Mucosa of descending colon (tissue), 3 donors: ENCODE results near the gene IL12B. TPM values are rescaled to one million over a fixed set of nuclear protein-coding genes. Genes with fewer than 3 reads are reported as not detected.

Experiments
- ATAC-seq: fragments of 200-7000 bp; cut with Tn5 transposase; one replicate; pipeline ENCODE4 v1.9.1; 2020; ENCODE audit warnings: mild to moderate bottlenecking, moderate library complexity
- DNase-seq, 3 donors: peaks; one replicate each; pipeline ENCODE4 v3.0.0-alpha.2; 2020
- H3K36me3 ChIP-seq: fragments of 200-600 bp; one replicate; pipeline ENCODE4 v1.8.0; 2021; ENCODE audit warnings: low read depth, mild to moderate bottlenecking
- H3K4me1 ChIP-seq: fragments of 200-600 bp; one replicate; pipeline ENCODE4 v1.8.0; 2021; ENCODE audit warnings: low read depth, mild to moderate bottlenecking
- H3K4me3 ChIP-seq: fragments of 200-600 bp; one replicate; pipeline ENCODE4 v1.8.0; 2021; ENCODE audit warnings: mild to moderate bottlenecking
- H3K9me3 ChIP-seq: fragments of 200-600 bp; one replicate; pipeline ENCODE4 v1.8.0; 2021; ENCODE audit warnings: mild to moderate bottlenecking
- CTCF ChIP-seq: fragments of 200-600 bp; IDR thresholded peaks from one replicate; pipeline ENCODE4 v1.8.0; 2022; ENCODE audit warnings: antibody characterized with exemption, mild to moderate bottlenecking
- intact Hi-C, 2 donors: fragments of 100-400 bp; cut with DNase I in 1 of 2; cut with micrococcal nuclease in 1 of 2; formaldehyde crosslinking; loops; one replicate each; pipeline versions ENCODE4 v1.11.0 to v1.11.1; 2022; cut with DNase I, micrococcal nuclease
- total RNA-seq, 3 donors: library from RNA; stranded (reverse); fragmentation: NEBNext Ultra II Directional in 2 of 3; extraction: Animal tissue kit (Norgen Biotek cat#: 25700) in 2 of 3; gene quantifications; one replicate each; pipeline versions ENCODE4 v1.2.1 to v1.2.4, GENCODE V29; 2021 to 2023
- donor health status: DM: no; HTN: no; CAD: no; lungs with moderate emphysema.
- donor health status: DM: no; HTN: no; CAD: no.
- donor health status: DM: no; HTN: yes; CAD: no.

The IL12B gene
- total RNA-seq, 3 donors from 2014 or later: not detected

- Histone ChIP-seq H3K36me3 (no peaks in the 10 kb centered on the region), H3K4me3 (no peak overlapping the region), H3K9me3 (no peaks in the 10 kb centered on the region), H3K4me1 (no peaks in the 10 kb centered on the region)
- intact Hi-C loops: no loop called here
- TF ChIP-seq CTCF: no peak
- DNase-seq (no peak), ATAC-seq (no peak)
These were observed 5.3 kb downstream of the IL12B start for GRCh38 chr5:159324986-159325385.

DNA sequence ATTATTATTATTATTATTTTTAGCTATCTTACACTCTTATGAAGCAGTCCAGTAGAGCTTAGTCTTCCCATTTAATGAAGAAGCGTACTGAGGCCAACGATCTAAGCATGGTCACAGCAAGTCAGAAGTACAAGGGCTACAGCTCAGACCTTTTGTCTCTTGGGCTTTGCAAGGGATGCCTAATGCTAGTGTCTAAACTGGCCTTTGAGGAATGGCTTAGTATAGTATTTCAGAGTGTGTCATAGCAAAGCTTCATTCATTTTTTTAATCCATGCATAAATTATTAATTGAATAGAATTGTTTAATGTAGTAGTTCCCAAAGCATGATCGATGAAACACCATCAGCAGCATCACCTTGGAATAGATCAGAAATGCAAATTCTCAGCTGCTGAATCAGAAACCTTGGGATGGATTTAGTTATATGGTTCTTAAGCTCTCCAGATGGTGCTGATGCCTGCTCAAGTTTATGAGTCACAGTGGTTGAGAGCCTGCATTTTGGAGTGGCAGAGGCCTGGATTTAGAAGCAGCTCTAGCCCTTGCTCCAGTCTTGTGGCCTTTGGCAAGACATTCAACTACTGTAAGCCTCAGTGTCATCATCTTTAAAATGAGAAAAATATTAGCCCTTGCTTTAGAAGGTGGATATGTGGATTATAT, 6.1 kb downstream of the IL12B start:
- Histone ChIP-seq H3K9me3 (no peaks in the 10 kb centered on the region), H3K4me3 (no peak overlapping the region), H3K36me3 (no peaks in the 10 kb centered on the region), H3K4me1 (no peaks in the 10 kb centered on the region)
- intact Hi-C loops: no loop called here
- no peak for ATAC-seq
- TF ChIP-seq CTCF: no peak
- no peak for DNase-seq

DNA sequence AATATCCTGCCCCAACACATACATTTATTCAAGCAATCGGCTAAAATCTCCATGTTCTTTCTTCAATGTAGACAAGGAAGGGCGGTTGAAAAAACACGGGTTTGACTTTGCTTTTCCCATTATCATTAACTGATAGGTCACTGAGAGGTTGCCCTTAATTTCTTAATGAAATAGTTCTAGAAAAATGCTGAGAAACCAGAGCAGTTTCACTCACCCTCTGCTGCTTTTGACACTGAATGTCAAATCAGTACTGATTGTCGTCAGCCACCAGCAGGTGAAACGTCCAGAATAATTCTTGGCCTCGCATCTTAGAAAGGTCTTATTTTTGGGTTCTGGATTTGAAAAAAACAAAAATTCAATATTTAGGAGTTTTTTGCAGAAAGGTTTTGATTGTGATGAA, 8.1 kb downstream of the IL12B start:
- H3K36me3 ChIP-seq: no peaks in the 10 kb centered on the region
- ATAC-seq (no peak), DNase-seq (no peak)
- no peak overlapping the region for H3K4me3 ChIP-seq
- intact Hi-C loops: no loop called here
- H3K9me3 ChIP-seq: no peaks in the 10 kb centered on the region
- H3K4me1 ChIP-seq: no peaks in the 10 kb centered on the region
- TF ChIP-seq CTCF: no peak

GRCh38 chr5:159319832-159320231, 10.5 kb downstream of the IL12B start:
- no peak for TF ChIP-seq CTCF
- intact Hi-C loops: loop anchor here in 1 of 2 donors (10.0 kb wide), 1 partner anchor 165 kb away; no protein-coding TSS in a partner anchor
- no peak for DNase-seq
- no peak for ATAC-seq
- Histone ChIP-seq H3K4me3 (no peak overlapping the region), H3K4me1 (no peaks in the 10 kb centered on the region), H3K36me3 (no peaks in the 10 kb centered on the region), H3K9me3 (no peaks in the 10 kb centered on the region)

DNA sequence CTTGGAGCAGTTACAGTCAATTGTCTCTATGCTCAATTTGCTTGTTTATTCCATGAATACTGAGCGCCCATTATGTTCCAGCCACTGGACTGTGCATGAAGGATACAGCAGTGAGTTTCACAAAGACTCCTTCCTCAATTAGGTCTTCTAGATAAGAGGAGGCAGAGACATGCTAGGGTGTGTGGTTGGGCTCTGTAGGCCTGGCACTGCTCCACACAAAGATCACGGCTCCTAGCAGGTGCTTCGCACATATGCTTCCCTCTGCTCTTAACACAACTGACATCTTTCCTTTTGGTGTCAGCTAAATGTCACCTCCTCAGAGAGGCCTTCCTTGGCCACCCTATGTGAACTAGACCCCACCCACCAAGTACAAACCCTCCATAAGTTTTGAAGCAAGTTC, 10.9 kb downstream of the IL12B start:
- H3K4me3 ChIP-seq: no peak overlapping the region
- no peak for TF ChIP-seq CTCF
- H3K4me1 ChIP-seq: no peaks in the 10 kb centered on the region
- DNase-seq (no peak), ATAC-seq (no peak)
- intact Hi-C loops: loop anchor here in 1 of 2 donors (10.0 kb wide), 1 partner anchor 165 kb away; no protein-coding TSS in a partner anchor
- no peaks in the 10 kb centered on the region for H3K36me3 ChIP-seq
- no peaks in the 10 kb centered on the region for H3K9me3 ChIP-seq

GRCh38 chr5:159318448-159318847, 11.8 kb downstream of the IL12B start:
- no peak for ATAC-seq
- Histone ChIP-seq H3K9me3 (no peaks in the 10 kb centered on the region), H3K4me1 (no peaks in the 10 kb centered on the region), H3K36me3 (no peaks in the 10 kb centered on the region), H3K4me3 (no peak overlapping the region)
- no peak for DNase-seq
- no peak for TF ChIP-seq CTCF
- intact Hi-C loops: loop anchor here in 1 of 2 donors (10.0 kb wide), 1 partner anchor 164 kb away; no protein-coding TSS in a partner anchor
